ENCODE results near the gene SC5D. TPM values are rescaled to one million over a fixed set of nuclear protein-coding genes. Genes with fewer than 3 reads are reported as not detected.
A peak's percentile ranks its signal among the peaks of the same experiment; 100 is the strongest.

SC5D gene, protein sequence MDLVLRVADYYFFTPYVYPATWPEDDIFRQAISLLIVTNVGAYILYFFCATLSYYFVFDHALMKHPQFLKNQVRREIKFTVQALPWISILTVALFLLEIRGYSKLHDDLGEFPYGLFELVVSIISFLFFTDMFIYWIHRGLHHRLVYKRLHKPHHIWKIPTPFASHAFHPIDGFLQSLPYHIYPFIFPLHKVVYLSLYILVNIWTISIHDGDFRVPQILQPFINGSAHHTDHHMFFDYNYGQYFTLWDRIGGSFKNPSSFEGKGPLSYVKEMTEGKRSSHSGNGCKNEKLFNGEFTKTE
- 17.2 and 21.5 TPM in 2 replicates for polyA plus RNA-seq (2014; cell fraction: cytosol; rRNA removed)
- polyA plus RNA-seq (2014; cell fraction: nucleus; rRNA removed), result 10.2 and 14.9 TPM in 2 replicates

DNA sequence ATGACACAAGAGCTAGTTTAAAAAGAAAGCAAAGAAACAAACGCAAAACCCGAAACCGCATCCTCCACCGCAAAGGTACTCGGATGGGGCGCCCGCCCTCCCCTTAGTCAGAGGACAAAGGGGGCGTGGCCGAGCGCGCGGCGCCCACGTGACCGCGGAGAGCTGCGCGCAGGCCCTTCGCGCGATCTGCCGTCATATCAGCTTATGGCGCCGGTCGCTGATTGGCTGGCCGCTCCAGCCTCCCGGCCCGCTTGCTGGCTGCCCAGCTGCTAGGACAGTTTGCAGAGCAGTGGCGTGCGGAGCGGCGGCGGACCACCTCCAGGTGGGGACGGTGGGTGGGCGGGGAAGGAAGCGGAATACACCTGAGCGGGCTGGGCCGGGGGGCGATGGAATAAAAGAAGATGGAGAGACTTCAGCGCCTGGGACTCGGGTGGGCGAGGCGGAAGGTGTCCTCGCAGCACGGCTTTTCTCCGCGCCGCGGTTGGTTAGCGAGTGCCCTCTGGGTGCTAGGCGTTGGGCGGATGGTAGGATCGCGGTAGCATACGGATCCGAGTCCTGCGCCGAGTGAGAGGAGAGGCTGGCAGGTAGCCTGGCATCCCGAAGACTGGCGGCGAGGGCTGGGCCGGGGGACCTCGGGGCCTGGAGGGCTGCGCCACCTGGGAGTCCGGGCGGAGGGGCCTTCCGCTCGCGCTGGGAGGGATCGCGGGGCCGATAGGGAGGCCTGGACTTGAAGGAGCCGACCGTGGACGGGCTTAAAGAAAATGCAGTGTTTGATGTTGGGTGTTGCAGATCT is at the start of gene SC5D:
Gene SC5D (plus strand): TSS at position 277 of the 793 bp plus-strand sequence. CDS start 10,605 bp downstream, outside the sequence.
- DNase-seq (ENCODE audit: low spot score), result peak; percentile 86

DNA sequence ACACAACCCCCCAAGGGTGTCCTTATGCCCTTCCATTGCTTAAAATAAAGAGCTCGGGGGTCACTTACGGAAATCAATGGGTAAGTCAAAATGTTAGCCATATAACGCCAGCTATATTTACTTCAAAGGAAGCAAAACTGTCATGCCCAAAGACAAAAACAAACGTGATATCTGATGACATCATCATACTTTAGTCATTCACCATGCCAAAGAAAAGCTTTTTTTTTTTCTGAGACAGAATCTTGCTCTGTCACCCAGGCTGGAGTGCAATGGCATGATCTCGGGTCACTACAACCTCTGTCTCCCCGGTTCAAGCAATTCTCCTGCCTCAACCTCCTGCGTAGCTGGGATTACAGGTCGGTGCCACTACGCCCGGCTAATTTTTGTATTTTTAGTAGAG is 47.7 kb upstream of the SC5D start:
- DNase-seq (ENCODE audit: low spot score), result no peak

DNA sequence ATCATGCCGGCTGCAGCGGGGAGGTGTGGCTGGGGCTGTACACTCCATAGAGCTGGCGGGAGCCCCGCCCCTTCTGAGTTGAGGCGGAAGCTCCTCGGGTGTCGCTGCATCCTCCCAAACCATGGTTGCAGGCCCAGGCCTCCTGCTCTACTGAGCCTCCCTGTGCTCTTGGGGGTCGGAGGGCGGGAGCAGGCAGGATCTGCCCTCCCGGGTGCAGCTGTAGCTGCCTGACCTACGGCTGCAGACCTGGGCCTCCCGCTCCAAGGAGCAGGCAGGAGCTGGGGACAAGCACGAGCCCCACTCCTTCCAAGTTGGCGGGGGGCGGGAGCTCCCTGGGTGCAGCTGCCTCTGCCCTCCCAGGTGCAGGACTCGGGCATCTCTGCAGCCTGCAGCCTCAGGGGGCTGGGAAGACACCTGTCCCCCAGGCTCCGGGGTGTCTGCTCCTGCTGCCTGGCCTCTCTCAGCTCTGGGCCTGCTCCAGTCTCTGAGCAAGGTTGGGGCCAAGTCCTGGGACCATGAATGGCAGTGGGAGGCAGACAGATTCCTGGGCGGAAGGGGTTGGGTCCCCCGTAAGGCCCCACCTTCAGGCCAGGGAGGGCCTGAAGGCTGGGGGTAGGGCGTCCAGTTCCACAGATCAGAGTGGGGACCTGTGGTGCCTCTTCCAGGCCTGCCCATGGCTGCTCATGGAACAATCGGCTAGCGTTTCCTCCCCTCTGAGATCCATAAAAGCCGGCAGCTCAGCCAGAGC is 46.4 kb upstream of the SC5D start:
- peak; percentile 82 for DNase-seq (ENCODE audit: low spot score)

GRCh38 chr11:121246769-121247035 is 45.9 kb upstream of the SC5D start:
- DNase-seq (ENCODE audit: low spot score), result no peak

GRCh38 chr11:121248496-121248895 is 44.1 kb upstream of the SC5D start:
- DNase-seq (ENCODE audit: low spot score), result no peak

GRCh38 chr11:121249039-121249663 is 43.4 kb upstream of the SC5D start:
- no peak for DNase-seq (ENCODE audit: low spot score)

GRCh38 chr11:121250843-121251242 is 41.7 kb upstream of the SC5D start:
- DNase-seq (ENCODE audit: low spot score), result no peak

DNA sequence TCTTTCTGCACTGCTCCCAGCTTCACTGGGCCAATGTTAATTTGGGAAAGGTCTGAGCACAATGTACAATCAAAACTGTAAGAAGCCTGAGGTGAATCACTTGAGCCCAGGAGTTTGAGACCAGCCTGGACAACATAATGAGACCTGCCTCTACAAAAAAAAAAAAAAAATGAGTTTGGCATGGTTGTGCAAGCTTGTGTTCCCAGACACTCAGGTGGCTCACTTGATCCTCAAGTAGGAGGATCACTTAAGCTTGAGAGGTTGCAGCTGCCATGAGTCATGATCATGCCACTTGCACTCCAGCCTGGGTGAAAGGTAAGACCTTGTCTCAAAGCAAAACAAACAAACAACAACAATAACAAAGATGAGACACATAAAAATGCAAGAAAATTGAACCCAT is 38.6 kb upstream of the SC5D start:
- DNase-seq (ENCODE audit: low spot score), result no peak

DNA sequence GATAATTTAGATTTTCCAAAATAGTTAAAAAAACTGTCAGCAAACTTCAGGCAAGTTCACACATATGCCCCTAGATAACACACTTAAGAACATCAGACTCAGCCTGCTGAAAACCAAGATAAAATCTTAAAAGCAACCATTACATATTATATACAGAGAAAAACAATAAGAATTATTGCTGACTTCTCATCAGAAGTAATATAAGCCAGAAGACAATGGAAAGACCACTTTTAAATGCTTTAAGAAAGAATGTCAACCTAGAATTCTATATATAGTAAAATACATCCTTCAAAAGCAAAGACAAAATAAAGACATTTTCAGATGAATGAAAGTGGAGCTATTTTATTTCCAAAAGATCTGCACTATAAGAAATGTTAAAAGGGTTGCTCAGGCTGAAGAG is 37.8 kb upstream of the SC5D start:
- DNase-seq (ENCODE audit: low spot score), result no peak

DNA sequence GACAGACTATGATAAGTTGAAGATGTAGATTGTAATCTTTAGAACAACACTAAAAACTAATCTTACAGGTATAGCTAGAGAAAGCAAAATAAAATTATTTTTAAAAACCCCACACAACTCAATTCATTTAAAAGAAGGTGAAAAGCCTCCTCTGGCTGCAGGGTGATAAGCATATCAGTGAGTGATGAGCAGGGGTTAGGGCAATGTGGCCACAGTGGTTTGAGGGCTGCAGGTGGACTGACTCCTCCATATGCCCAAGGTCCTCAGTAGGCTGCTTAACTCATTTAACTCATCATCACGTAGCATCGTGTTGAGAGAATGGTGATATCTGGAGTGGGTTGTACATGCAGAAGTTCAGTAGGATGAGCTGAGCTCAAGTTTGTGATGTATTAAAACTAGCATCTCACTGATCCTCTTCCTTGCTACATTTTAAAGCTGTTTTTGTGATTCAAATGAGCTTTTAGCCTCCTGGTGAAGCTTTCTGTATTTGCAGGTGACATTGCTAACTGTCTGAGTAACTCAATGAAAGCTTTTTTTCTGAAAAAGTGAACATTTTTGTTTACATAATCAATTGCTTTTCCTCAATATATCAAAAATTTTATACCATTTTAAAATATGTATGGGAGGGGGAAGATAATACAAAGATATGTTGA is 37.0 kb upstream of the SC5D start:
- no peak for DNase-seq (ENCODE audit: low spot score)

DNA sequence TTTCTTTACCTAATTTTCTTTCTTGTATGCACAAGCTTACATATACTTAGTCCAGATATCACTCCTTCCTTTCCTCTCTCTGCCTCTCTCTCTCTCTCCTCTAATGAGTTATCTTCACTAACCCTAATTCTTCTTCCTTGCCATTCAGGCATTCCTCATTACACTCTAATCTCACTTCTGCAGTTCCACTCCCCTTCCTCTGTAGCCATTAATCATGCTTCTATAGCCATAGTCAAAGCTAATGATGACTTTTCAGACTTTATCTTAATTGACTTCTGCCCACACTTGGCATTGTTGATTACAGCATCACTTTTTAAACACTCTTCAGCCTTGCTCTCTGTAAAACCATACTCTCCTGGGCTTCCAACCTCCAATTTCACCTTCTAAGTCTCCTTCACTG is 35.3 kb upstream of the SC5D start:
- DNase-seq (ENCODE audit: low spot score), result no peak

GRCh38 chr11:121257976-121258375 is 34.6 kb upstream of the SC5D start:
- no peak for DNase-seq (ENCODE audit: low spot score)

GRCh38 chr11:121265586-121265985 is 27.0 kb upstream of the SC5D start:
- no peak for DNase-seq (ENCODE audit: low spot score)

- no peak for DNase-seq (ENCODE audit: low spot score)
Observed at GRCh38 chr11:121268581-121268980, 24.0 kb upstream of the SC5D start.

- DNase-seq (ENCODE audit: low spot score), result no peak
Observed at GRCh38 chr11:121270001-121270678, 22.4 kb upstream of the SC5D start.

GRCh38 chr11:121274332-121274991 is 18.1 kb upstream of the SC5D start:
- no peak for DNase-seq (ENCODE audit: low spot score)

DNA sequence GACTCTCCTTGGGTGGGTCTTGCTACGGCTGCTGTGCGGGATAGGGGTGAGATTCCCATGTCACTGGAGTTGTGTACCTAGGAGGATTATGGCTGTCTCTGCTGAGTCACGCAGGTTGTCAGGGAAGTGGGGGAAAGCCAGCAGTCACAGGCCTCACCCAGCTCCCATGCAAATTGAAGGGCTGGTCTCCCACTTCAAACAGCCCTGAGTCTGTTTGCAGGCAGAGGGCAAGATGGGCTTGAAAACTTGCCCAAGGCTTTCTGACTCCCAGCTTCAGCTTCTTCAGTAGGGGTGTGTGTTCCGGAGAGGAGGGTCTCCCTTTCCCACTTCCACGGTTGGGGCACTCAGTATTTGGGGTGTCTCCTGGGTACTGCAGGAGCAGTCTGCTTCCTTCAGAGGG is 10.9 kb upstream of the SC5D start:
- DNase-seq (ENCODE audit: low spot score), result no peak

GRCh38 chr11:121282386-121282785 is 10.2 kb upstream of the SC5D start:
- DNase-seq (ENCODE audit: low spot score), result no peak

GRCh38 chr11:121282886-121283502 is 9.6 kb upstream of the SC5D start:
- no peak for DNase-seq (ENCODE audit: low spot score)

DNA sequence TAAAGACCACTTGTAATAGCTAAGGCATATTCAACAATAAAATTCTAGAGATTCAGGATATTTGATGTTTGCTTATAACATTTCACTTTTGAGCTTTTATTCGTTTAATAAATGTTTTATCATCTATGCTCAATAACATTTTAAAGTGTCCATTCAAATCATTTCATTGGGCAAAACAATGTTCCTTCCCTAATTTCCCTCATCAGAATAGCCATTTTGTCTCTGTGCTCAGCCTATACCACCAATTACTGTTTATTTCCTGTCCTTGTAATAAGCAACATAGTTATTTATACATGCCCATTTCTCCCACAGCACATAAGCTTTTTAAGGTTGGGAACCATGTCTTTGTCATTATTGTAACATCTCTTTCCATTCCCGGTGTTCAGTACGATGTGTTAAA is 1.3 kb upstream of the SC5D start:
- no peak for DNase-seq (ENCODE audit: low spot score)
